Measurements from ENCODE around the gene CAPN15.

Gene CAPN15

GRCh38 chr16:575354-576196 lies 48.1 kb downstream of the CAPN15 start:
- DNase-seq (ENCODE audit: low spot score): no peak
- in situ Hi-C loops (cut with MboI; ENCODE audit: low pct_unique_long_range_greater_than_20kb, low sequenced_read_pairs, unreplicated experiment): no loop called here
- TF ChIP-seq CTCF (IDR thresholded peaks at IDR 0.05; ENCODE audit: extremely low read depth, insufficient read depth, missing control alignments): no peak

- in situ Hi-C loops (cut with MboI; ENCODE audit: low pct_unique_long_range_greater_than_20kb, low sequenced_read_pairs, unreplicated experiment): no loop called here
- DNase-seq (ENCODE audit: low spot score): no peak
- TF ChIP-seq CTCF (IDR thresholded peaks at IDR 0.05; ENCODE audit: extremely low read depth, insufficient read depth, missing control alignments): no peak
Measured at GRCh38 chr16:576197-576822, 48.8 kb downstream of the CAPN15 start.

- no peak for TF ChIP-seq CTCF (IDR thresholded peaks at IDR 0.05; ENCODE audit: extremely low read depth, insufficient read depth, missing control alignments)
- DNase-seq (ENCODE audit: low spot score): no peak
- in situ Hi-C loops (cut with MboI; ENCODE audit: low pct_unique_long_range_greater_than_20kb, low sequenced_read_pairs, unreplicated experiment): no loop called here
Measured at GRCh38 chr16:576823-577201, 49.3 kb downstream of the CAPN15 start.

- in situ Hi-C loops (cut with MboI; ENCODE audit: low pct_unique_long_range_greater_than_20kb, low sequenced_read_pairs, unreplicated experiment): no loop called here
Measured at GRCh38 chr16:577796-578195, 50.3 kb downstream of the CAPN15 start.

GRCh38 chr16:578232-578869 lies 50.8 kb downstream of the CAPN15 start:
- in situ Hi-C loops (cut with MboI; ENCODE audit: low pct_unique_long_range_greater_than_20kb, low sequenced_read_pairs, unreplicated experiment): no loop called here
- no peak for DNase-seq (ENCODE audit: low spot score)
- TF ChIP-seq CTCF (IDR thresholded peaks at IDR 0.05; ENCODE audit: extremely low read depth, insufficient read depth, missing control alignments): no peak

More at GRCh38 chr16:577796-578195, 50.3 kb downstream of the CAPN15 start:
- no peak for TF ChIP-seq CTCF (IDR thresholded peaks at IDR 0.05; ENCODE audit: extremely low read depth, insufficient read depth, missing control alignments)
- DNase-seq (ENCODE audit: low spot score): no peak

- DNase-seq (ENCODE audit: low spot score): peak; percentile 89
- peak; percentile 96 for TF ChIP-seq CTCF (IDR thresholded peaks at IDR 0.05; ENCODE audit: extremely low read depth, insufficient read depth, missing control alignments)
- in situ Hi-C loops (cut with MboI; ENCODE audit: low pct_unique_long_range_greater_than_20kb, low sequenced_read_pairs, unreplicated experiment): no loop called here
Measured at GRCh38 chr16:578870-579405, 51.4 kb downstream of the CAPN15 start.

Measured in GM13977 (cell line).